Neural progenitor cell (in vitro differentiated cells): Measurements from ENCODE around the gene MSI1. TPM values are rescaled to one million over a fixed set of nuclear protein-coding genes. Genes with fewer than 3 reads are reported as not detected.

Experiments used
- DNase-seq: peaks from one replicate; pipeline ENCODE4 v3.0.0-alpha.2; 2016; ENCODE audit warnings: low spot score
- H2AFZ ChIP-seq: fragments of 200-600 bp; sonication (generic); replicated peaks from 2 replicates; pipeline ENCODE4 v1.6.1; 2016; ENCODE audit warnings: antibody characterized with exemption
- H3F3A ChIP-seq: fragments of 200-600 bp; sonication (generic); 2 replicates; pipeline ENCODE4 v1.6.1; 2016; ENCODE audit warnings: antibody characterized with exemption, low read depth
- H3K27ac ChIP-seq: fragments of 200-600 bp; sonication (generic); 2 replicates; pipeline ENCODE4 v1.5.1; 2016; ENCODE audit warnings: mild to moderate bottlenecking
- H3K27me3 ChIP-seq: fragments of 200-600 bp; sonication (generic); 2 replicates; pipeline ENCODE4 v1.6.1; 2016; ENCODE audit warnings: mild to moderate bottlenecking, moderate library complexity
- H3K36me3 ChIP-seq: fragments of 200-600 bp; sonication (generic); 2 replicates; pipeline ENCODE4 v1.5.1; 2016
- H3K4me1 ChIP-seq: fragments of 200-600 bp; sonication (generic); 2 replicates; pipeline ENCODE4 v1.6.1; 2016; ENCODE audit warnings: mixed run types
- H3K4me2 ChIP-seq: fragments of 200-600 bp; sonication (generic); 2 replicates; pipeline ENCODE4 v1.6.1; 2016
- H3K4me3 ChIP-seq: fragments of 200-600 bp; sonication (generic); 2 replicates; pipeline ENCODE4 v1.5.1; 2016
- H3K79me2 ChIP-seq: fragments of 200-600 bp; sonication (generic); 2 replicates; pipeline ENCODE4 v1.6.1; 2016; ENCODE audit warnings: low read depth
- H3K9ac ChIP-seq: fragments of 200-600 bp; sonication (generic); 2 replicates; pipeline ENCODE4 v1.6.1; 2016
- H3K9me3 ChIP-seq: fragments of 200-600 bp; sonication (generic); 2 replicates; pipeline ENCODE4 v1.5.1; 2016; ENCODE audit warnings: low read depth
- H4K20me1 ChIP-seq: fragments of 200-600 bp; sonication (generic); 2 replicates; pipeline ENCODE4 v1.6.1; 2016; ENCODE audit warnings: low read depth
- H3K27ac Mint-ChIP-seq: 3 replicates; pipeline ENCODE4 v1.8.0; 2021; ENCODE audit warnings: mixed read lengths
- H3K27me3 Mint-ChIP-seq: 2 replicates; pipeline ENCODE4 v1.8.0; 2022; ENCODE audit warnings: low read depth, mild to moderate bottlenecking, inconsistent platforms, moderate library complexity, mixed read lengths; ENCODE audit not compliant: insufficient read depth
- H3K36me3 Mint-ChIP-seq: 3 replicates; pipeline ENCODE4 v1.8.0; 2021; ENCODE audit warnings: mixed read lengths
- H3K4me1 Mint-ChIP-seq: 3 replicates; pipeline ENCODE4 v1.8.0; 2021; ENCODE audit warnings: mixed read lengths
- H3K4me3 Mint-ChIP-seq: 3 replicates; pipeline ENCODE4 v1.8.0; 2021; ENCODE audit warnings: mild to moderate bottlenecking, moderate library complexity, mixed read lengths
- H3K9me3 Mint-ChIP-seq: 3 replicates; pipeline ENCODE4 v1.8.0; 2020; ENCODE audit warnings: mixed read lengths
- EZH2 ChIP-seq: fragments of 200-600 bp; sonication (generic); IDR thresholded peaks from 2 replicates; pipeline ENCODE4 v1.6.1; 2017; ENCODE audit warnings: antibody characterized with exemption, mild to moderate bottlenecking, moderate library complexity
- EZH2phosphoT487 ChIP-seq: fragments of 200-600 bp; sonication (generic); IDR thresholded peaks from 2 replicates; pipeline ENCODE4 v1.6.1; 2017; ENCODE audit warnings: antibody characterized with exemption
- small RNA-seq: library from RNA; depleted of rRNA; stranded (forward); fragments of <200 nt; gene quantifications from one replicate; pipeline ENCODE3, GENCODE V24; 2015
- total RNA-seq: library from RNA; depleted of rRNA; stranded (reverse); fragments of >200 nt; gene quantifications from 2 replicates; pipeline ENCODE4 v1.2.3, GENCODE V29; 2015; ENCODE audit warnings: low replicate concordance
- TF ChIP-seq, protein P1 (sequence below): fragments of 200-600 bp; sonication (generic); IDR thresholded peaks from 2 replicates; pipeline ENCODE4 v1.5.1; 2017; ENCODE audit warnings: antibody characterized with exemption, mild to moderate bottlenecking

MSI1 gene
- total RNA-seq, 1 donor from 2014 or later = 40.2 TPM

DNA sequence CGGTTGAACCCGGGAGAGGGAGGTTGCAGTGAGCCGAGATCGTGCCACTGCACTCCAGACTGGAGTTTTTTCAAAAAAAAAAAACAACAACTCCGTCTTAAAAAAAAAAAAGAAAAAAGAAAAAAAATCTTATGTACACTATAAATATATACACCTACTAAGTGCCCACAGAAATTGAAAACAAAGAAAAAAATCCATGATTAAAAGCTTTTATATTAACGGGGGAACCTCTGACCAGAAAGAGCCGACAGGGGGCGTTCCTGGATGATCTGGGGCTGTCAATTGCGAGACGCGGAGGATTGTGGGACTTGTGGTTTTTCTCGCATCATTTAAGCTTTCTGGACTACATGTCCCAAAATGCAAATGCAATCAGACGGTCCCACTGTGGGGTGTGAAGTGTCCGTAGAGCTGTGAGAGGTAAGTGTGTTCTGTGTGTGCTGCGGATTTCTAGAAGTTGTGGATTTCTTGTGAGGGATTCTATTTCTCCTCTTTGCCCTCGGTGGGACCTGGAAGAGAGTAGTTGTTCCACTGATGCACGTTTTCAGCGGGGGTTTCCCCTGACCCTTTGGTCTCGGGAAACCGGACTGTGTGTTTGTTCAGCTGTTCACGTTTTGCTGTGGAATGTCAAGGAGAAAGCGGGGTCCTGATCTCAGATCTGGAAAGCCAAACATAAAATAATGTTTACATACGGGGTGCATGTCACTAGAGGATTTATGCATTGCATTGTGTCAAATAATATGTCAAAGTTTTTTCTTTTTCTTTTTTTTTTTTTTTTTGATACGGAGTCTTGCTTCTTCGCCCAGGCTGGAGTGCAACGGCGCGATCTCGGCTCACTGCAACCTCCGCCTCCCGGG, 66.8 kb downstream of the MSI1 start, which contains the start of gene SIRT4:
SIRT4 (plus strand) TSS at position 360 of the 854 bp plus-strand sequence. CDS start 1,241 bp downstream, outside the sequence.
- no peaks in the 10 kb centered on the region for H3K4me1 ChIP-seq
- peak within 1 kb of the TSS; percentile 61 for H3K9ac ChIP-seq
- no peaks in the 10 kb centered on the region for H3K36me3 Mint-ChIP-seq
- H3K27ac Mint-ChIP-seq = peak within 1 kb of the TSS; percentile 96
- peak within 1 kb of the TSS; percentile 93 for H3K4me3 Mint-ChIP-seq
- peak within 1 kb of the TSS; percentile 98 for H2AFZ ChIP-seq
- no peaks in the 10 kb centered on the region for H3K27me3 ChIP-seq
- H3K27me3 Mint-ChIP-seq = peaks cover 8% of the 10 kb centered on the region
- H3K9me3 Mint-ChIP-seq = no peaks in the 10 kb centered on the region
- peaks cover 11% of the 10 kb centered on the region for H3K4me1 Mint-ChIP-seq
- no peak within 1 kb of the TSS for H3K27ac ChIP-seq
- H3K4me3 ChIP-seq = peak within 1 kb of the TSS; percentile 68
- no peaks in the 10 kb centered on the region for H3K9me3 ChIP-seq
- H3K4me2 ChIP-seq = peak within 1 kb of the TSS; percentile 99
- H3K36me3 ChIP-seq = no peaks in the 10 kb centered on the region
- H3F3A ChIP-seq = peaks cover 9% of the 10 kb centered on the region
- no peaks in the 10 kb centered on the region for H3K79me2 ChIP-seq
- no peaks in the 10 kb centered on the region for H4K20me1 ChIP-seq
- DNase-seq = peak; percentile 94
- TF ChIP-seq, protein P1, sequence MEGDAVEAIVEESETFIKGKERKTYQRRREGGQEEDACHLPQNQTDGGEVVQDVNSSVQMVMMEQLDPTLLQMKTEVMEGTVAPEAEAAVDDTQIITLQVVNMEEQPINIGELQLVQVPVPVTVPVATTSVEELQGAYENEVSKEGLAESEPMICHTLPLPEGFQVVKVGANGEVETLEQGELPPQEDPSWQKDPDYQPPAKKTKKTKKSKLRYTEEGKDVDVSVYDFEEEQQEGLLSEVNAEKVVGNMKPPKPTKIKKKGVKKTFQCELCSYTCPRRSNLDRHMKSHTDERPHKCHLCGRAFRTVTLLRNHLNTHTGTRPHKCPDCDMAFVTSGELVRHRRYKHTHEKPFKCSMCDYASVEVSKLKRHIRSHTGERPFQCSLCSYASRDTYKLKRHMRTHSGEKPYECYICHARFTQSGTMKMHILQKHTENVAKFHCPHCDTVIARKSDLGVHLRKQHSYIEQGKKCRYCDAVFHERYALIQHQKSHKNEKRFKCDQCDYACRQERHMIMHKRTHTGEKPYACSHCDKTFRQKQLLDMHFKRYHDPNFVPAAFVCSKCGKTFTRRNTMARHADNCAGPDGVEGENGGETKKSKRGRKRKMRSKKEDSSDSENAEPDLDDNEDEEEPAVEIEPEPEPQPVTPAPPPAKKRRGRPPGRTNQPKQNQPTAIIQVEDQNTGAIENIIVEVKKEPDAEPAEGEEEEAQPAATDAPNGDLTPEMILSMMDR = peak; percentile 88
- no peak for TF ChIP-seq EZH2phosphoT487

DNA sequence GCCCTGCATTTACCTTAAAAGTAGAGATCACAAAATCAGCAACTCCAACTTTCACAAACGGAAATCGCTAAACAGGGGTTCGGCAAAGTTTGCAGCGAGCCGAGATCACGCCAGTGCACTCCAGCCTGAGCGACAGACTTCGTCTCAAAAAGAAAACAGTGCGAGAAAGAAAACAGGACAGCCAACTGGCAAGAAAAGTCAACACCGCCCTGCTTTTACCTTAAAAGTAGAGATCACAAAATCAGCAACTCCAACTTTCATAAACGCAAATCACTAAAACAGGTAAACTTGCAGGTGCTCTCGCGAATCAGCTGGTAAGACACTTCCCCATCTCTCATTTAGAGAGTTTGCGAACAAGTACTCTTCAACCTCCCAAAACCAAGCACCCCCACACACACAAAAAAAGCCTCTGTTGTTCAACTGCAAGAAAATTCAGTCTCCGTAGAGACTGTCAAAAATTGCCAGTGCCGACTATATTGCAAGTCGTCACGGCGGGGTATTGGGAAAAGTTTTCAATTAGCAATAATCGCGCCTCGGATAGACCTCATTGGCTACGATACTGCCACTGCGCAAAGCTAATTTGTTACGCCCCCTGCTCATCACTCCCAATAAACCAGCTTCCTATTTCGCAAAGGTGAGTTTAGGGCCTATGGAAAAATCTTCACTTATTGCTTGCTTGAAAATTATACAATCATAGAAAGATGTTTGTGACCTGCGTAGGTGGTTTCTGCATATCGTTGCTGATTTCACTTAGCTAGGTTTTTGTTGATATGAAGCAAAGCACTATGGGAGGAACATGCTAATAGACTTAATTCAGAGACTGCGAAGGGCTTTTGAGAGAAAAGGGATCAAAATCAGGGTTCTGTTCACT, 76.1 kb downstream of the MSI1 start, which contains the start of gene RNU4-1:
RNU4-1 (minus strand) TSS at position 577 of the 871 bp plus-strand sequence.
- peaks cover 6% of the 10 kb centered on the region for H3K4me1 ChIP-seq
- no peak within 1 kb of the TSS for H3K4me3 Mint-ChIP-seq
- H4K20me1 ChIP-seq = no peaks in the 10 kb centered on the region
- no peaks in the 10 kb centered on the region for H3K9me3 ChIP-seq
- DNase-seq = peak; percentile 89
- H3F3A ChIP-seq = peaks cover 47% of the 10 kb centered on the region
- no peaks in the 10 kb centered on the region for H3K79me2 ChIP-seq
- H3K9me3 Mint-ChIP-seq = no peaks in the 10 kb centered on the region
- peak within 1 kb of the TSS; percentile 49 for H3K4me3 ChIP-seq
- no peaks in the 10 kb centered on the region for H3K36me3 Mint-ChIP-seq
- H3K27me3 Mint-ChIP-seq = peaks cover 7% of the 10 kb centered on the region
- no peaks in the 10 kb centered on the region for H3K27me3 ChIP-seq
- peak within 1 kb of the TSS; percentile 98 for H3K9ac ChIP-seq
- H3K36me3 ChIP-seq = no peaks in the 10 kb centered on the region
- peak within 1 kb of the TSS; percentile 66 for H2AFZ ChIP-seq
- TF ChIP-seq, protein P1 = no peak
- TF ChIP-seq EZH2 = peak; percentile 29
- no peak for TF ChIP-seq EZH2phosphoT487
- H3K4me1 Mint-ChIP-seq = peaks cover 9% of the 10 kb centered on the region
- no peak within 1 kb of the TSS for H3K27ac Mint-ChIP-seq
- H3K4me2 ChIP-seq = peak within 1 kb of the TSS; percentile 74
- H3K27ac ChIP-seq = peak within 1 kb of the TSS; percentile 100

DNA sequence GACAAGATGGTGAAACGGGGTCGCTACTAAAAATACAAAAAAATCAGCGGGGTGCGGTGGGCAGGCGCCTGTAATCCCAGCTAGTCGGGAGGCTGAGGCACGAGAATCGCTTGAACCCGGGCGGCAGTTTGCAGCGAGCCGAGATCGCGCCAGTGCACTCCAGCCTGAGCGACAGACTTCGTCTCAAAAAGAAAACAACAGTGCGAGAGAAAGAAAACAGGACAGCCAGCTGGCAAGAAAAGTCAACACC, 76.6 kb downstream of the MSI1 start:
- Mint-ChIP-seq H3K4me3 (no peak overlapping the region), H3K4me1 (peaks cover 7% of the 10 kb centered on the region), H3K9me3 (no peaks in the 10 kb centered on the region), H3K27me3 (peaks cover 7% of the 10 kb centered on the region), H3K27ac (no peak overlapping the region), H3K36me3 (no peaks in the 10 kb centered on the region)
- DNase-seq = no peak
- peak overlapping the region; percentile 74 for H3K4me2 ChIP-seq
- H3K9ac ChIP-seq = peak overlapping the region; percentile 98
- TF ChIP-seq EZH2phosphoT487 = no peak
- TF ChIP-seq, protein P1 = no peak
- no peak for TF ChIP-seq EZH2
- H3K36me3 ChIP-seq = no peaks in the 10 kb centered on the region
- no peaks in the 10 kb centered on the region for H3K27me3 ChIP-seq
- H3F3A ChIP-seq = peaks cover 46% of the 10 kb centered on the region
- H2AFZ ChIP-seq = no peak overlapping the region
- peak overlapping the region; percentile 100 for H3K27ac ChIP-seq
- H3K79me2 ChIP-seq = no peaks in the 10 kb centered on the region
- peaks cover 6% of the 10 kb centered on the region for H3K4me1 ChIP-seq
- H4K20me1 ChIP-seq = no peaks in the 10 kb centered on the region
- H3K9me3 ChIP-seq = no peaks in the 10 kb centered on the region
- H3K4me3 ChIP-seq = peak overlapping the region; percentile 49

Small RNAs within 50 kb of the gene (small RNA-seq; reads per million reads assigned to genes)
- gene RNU4-1 (1,095 reads per million, percentile 99 among the genes with 10 or more reads in this experiment), gene RNU4-2 (341 reads per million, percentile 99 among the genes with 10 or more reads in this experiment), gene RNU6-1088P (not detected)

Other genes starting within 250 kb of the MSI1 start
- 60.9 and 74.3 TPM in 2 replicates for gene GCN1, start 174.4 kb downstream of the MSI1 start, total RNA-seq
- 7,069 and 9,364 TPM in 2 replicates for gene RPLP0, start 168.1 kb downstream of the MSI1 start, total RNA-seq
- gene PXN, start 103.4 kb downstream of the MSI1 start, total RNA-seq = 8.2 and 19.3 TPM in 2 replicates
- under 0.01 TPM in 1 of 2 replicates, not detected in the other for gene RNU4-2, start 77.3 kb downstream of the MSI1 start, total RNA-seq
- gene RNU4-1, start 75.9 kb downstream of the MSI1 start, total RNA-seq = under 0.01 TPM in 2 replicates
- 3.8 and 6.8 TPM in 2 replicates for gene SIRT4, start 66.8 kb downstream of the MSI1 start, total RNA-seq
- gene PLA2G1B, start 41.4 kb downstream of the MSI1 start, total RNA-seq = not detected in 2 replicates
- 296 and 432 TPM in 2 replicates for gene COX6A1, start 68.9 kb upstream of the MSI1 start, total RNA-seq
- 47.2 and 72.1 TPM in 2 replicates for gene TRIAP1, start 77.2 kb upstream of the MSI1 start, total RNA-seq
- 21.9 and 29.1 TPM in 2 replicates for gene GATC, start 77.3 kb upstream of the MSI1 start, total RNA-seq
- gene SRSF9, start 100.6 kb upstream of the MSI1 start, total RNA-seq = 257 and 273 TPM in 2 replicates
- 284 and 355 TPM in 2 replicates for gene DYNLL1, start 126.9 kb upstream of the MSI1 start, total RNA-seq
- 66.7 and 72.7 TPM in 2 replicates for gene COQ5, start 160.0 kb upstream of the MSI1 start, total RNA-seq
- 75.9 and 131 TPM in 2 replicates for gene RNF10, start 165.2 kb upstream of the MSI1 start, total RNA-seq
- gene POP5, start 212.2 kb upstream of the MSI1 start, total RNA-seq = 42.7 and 43.7 TPM in 2 replicates